ENCODE data around the gene ABCA3. TPM values are rescaled to one million over a fixed set of nuclear protein-coding genes. Genes with fewer than 3 reads are reported as not detected.
A peak's percentile ranks its signal among the peaks of the same experiment; 100 is the strongest.

ABCA3 gene
- total and polyA plus RNA-seq, 9 donors = 7.5 to 17.6 (median 14.8) TPM

- H3K27me3 ChIP-seq (ENCODE audit: control insufficient read depth, insufficient read depth, low read length) = no peaks in the 10 kb centered on the region
- no peak for DNase-seq
These were observed 59.5 kb downstream of the ABCA3 start for GRCh38 chr16:2280981-2281542.

GRCh38 chr16:2280461-2280860, 60.1 kb downstream of the ABCA3 start:
- peaks cover 36% of the 10 kb centered on the region for H3K36me3 ChIP-seq (ENCODE audit: control insufficient read depth, insufficient read depth, low read length)
- 75% methylated on average over 8 of the region's 8 CpGs for WGBS (ENCODE audit: insufficient coverage)

More at GRCh38 chr16:2280981-2281542, 59.5 kb downstream of the ABCA3 start:
- Histone ChIP-seq H3K4me3 (ENCODE audit: low read length) (no peak overlapping the region), H3K27ac (ENCODE audit: low read length) (no peak overlapping the region), H3K4me1 (ENCODE audit: control insufficient read depth, insufficient read depth, low read length) (peaks cover 12% of the 10 kb centered on the region), H3K36me3 (ENCODE audit: control insufficient read depth, insufficient read depth, low read length) (peaks cover 36% of the 10 kb centered on the region), H3K9me3 (replicated peaks; ENCODE audit: control insufficient read depth, low read depth, low read length) (no peaks in the 10 kb centered on the region)
- 56% methylated on average over 22 of the region's 24 CpGs for WGBS (ENCODE audit: insufficient coverage)

GRCh38 chr16:2278956-2279800, 61.4 kb downstream of the ABCA3 start:
- WGBS (ENCODE audit: insufficient coverage) = 79% methylated on average over 25 of the region's 26 CpGs
- no peak for DNase-seq
- Histone ChIP-seq H3K9me3 (replicated peaks; ENCODE audit: control insufficient read depth, low read depth, low read length) (no peaks in the 10 kb centered on the region), H3K4me3 (ENCODE audit: low read length) (no peak overlapping the region), H3K4me1 (ENCODE audit: control insufficient read depth, insufficient read depth, low read length) (peaks cover 17% of the 10 kb centered on the region), H3K36me3 (ENCODE audit: control insufficient read depth, insufficient read depth, low read length) (peaks cover 25% of the 10 kb centered on the region), H3K27me3 (ENCODE audit: control insufficient read depth, insufficient read depth, low read length) (no peaks in the 10 kb centered on the region), H3K27ac (ENCODE audit: low read length) (no peak overlapping the region)

More at GRCh38 chr16:2280461-2280860, 60.1 kb downstream of the ABCA3 start:
- H3K27me3 ChIP-seq (ENCODE audit: control insufficient read depth, insufficient read depth, low read length) = no peaks in the 10 kb centered on the region
- no peak overlapping the region for H3K27ac ChIP-seq (ENCODE audit: low read length)
- H3K4me1 ChIP-seq (ENCODE audit: control insufficient read depth, insufficient read depth, low read length) = peaks cover 17% of the 10 kb centered on the region
- H3K9me3 ChIP-seq (replicated peaks; ENCODE audit: control insufficient read depth, low read depth, low read length) = no peaks in the 10 kb centered on the region
- no peak for DNase-seq
- H3K4me3 ChIP-seq (ENCODE audit: low read length) = no peak overlapping the region

DNA sequence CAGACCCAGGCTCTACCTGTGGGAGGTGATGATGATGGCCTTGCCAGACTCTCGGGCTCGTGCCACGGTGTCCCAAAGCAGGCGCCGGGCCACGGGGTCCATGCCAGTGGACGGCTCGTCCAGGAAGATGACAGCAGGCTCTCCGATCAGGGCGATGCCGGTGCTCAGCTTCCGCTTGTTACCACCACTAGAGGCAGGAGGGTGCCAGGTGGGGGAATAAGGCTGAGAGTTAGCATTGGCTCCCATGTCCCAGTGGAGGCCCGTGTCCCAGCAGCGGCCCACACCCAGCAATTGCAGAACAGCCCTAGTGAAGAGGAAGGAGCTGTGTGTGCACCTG, 62.3 kb downstream of the ABCA3 start:
- H3K4me1 ChIP-seq (ENCODE audit: control insufficient read depth, insufficient read depth, low read length) = peaks cover 17% of the 10 kb centered on the region
- no peak for DNase-seq
- no peaks in the 10 kb centered on the region for H3K27me3 ChIP-seq (ENCODE audit: control insufficient read depth, insufficient read depth, low read length)
- H3K9me3 ChIP-seq (replicated peaks; ENCODE audit: control insufficient read depth, low read depth, low read length) = no peaks in the 10 kb centered on the region
- 67% methylated on average over 14 of the region's 14 CpGs for WGBS (ENCODE audit: insufficient coverage)
- H3K4me3 ChIP-seq (ENCODE audit: low read length) = no peak overlapping the region
- peaks cover 16% of the 10 kb centered on the region for H3K36me3 ChIP-seq (ENCODE audit: control insufficient read depth, insufficient read depth, low read length)
- H3K27ac ChIP-seq (ENCODE audit: low read length) = no peak overlapping the region

DNA sequence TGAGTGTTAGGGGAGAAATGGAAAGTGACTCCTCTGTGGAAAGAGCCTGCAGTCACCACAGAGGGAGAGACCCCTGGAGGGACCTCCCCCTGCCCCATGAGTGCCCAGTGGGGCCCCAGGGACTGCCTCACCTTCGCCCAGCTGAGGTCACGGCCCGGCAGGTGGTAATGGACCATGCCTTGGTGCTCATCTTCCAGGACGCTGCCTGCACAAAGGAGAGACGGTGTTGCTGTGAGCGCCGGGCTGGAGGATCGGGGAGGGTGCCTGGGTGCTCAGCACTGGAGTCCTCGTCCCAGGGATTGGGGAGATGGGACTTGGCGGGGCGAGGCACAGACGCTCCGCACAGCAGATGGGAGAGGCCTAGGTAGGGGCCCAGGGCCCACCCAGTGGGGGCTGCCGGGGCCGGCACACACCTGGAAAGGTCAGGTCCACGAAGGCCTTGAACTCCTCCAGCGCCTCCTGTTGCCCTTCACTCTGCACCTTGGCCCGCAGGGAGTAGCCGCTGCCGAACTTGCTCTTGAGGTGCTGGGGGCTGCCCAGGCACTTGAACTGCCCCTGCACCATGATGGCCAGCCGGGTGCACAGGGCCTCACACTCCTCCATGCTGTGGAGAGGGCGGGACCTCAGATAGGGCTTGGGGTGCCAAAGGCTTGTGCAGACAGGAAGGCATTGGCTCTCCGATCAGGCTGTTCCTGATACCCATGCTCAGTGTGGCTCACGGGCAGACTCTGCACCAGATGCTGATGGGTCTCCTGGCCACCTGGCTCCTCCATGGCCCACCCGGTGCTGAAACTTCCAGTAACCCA, 62.9 kb downstream of the ABCA3 start:
- no peak overlapping the region for H3K27ac ChIP-seq (ENCODE audit: low read length)
- 86% methylated on average over 22 of the region's 25 CpGs for WGBS (ENCODE audit: insufficient coverage)
- H3K4me3 ChIP-seq (ENCODE audit: low read length) = no peak overlapping the region
- H3K36me3 ChIP-seq (ENCODE audit: control insufficient read depth, insufficient read depth, low read length) = peaks cover 12% of the 10 kb centered on the region
- no peaks in the 10 kb centered on the region for H3K27me3 ChIP-seq (ENCODE audit: control insufficient read depth, insufficient read depth, low read length)
- H3K4me1 ChIP-seq (ENCODE audit: control insufficient read depth, insufficient read depth, low read length) = peaks cover 17% of the 10 kb centered on the region
- no peak for DNase-seq
- H3K9me3 ChIP-seq (replicated peaks; ENCODE audit: control insufficient read depth, low read depth, low read length) = no peaks in the 10 kb centered on the region

DNA sequence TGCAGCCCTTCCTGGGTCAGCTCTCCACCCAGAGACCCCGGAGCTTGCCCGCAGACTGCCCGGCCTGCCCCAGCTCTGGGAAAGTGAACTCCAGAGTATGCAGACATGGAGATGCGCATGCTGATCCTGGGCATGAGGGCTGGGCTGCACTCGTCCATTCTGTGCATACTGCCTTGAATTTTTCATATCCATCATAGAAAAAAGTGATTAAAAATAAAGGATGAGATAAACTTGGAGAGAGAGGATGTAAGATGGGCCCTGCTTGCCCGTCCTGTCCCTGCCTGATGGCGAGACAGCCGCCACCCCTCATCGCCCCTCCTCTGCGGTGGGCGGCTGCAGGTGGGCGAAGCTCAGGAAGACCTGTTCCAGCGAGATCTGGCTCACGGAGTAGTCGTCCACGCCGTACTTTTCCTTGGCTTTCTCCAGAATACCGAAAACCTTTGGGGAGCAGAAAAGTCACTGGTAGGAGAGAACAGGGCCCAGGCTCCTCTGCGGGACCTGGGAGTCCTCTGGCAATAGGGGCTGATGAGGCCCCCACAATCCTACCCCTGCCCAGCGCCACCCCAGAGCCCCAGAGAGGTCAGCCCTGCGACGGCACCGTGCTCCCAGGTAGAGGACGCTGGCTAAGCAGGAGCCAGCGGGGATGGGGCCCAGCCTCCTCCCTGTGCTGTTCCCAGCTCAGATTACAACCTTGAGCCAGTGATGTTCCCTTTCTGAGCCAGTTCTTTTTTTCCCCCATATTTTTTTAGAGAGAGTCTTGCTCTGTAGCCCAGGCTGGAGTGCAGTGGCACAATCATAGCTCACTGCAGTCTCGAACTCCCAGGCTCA, 63.9 kb downstream of the ABCA3 start:
- no peak for DNase-seq
- 42% methylated on average over 17 of the region's 26 CpGs for WGBS (ENCODE audit: insufficient coverage)
- no peaks in the 10 kb centered on the region for H3K9me3 ChIP-seq (replicated peaks; ENCODE audit: control insufficient read depth, low read depth, low read length)
- peaks cover 17% of the 10 kb centered on the region for H3K4me1 ChIP-seq (ENCODE audit: control insufficient read depth, insufficient read depth, low read length)
- no peak overlapping the region for H3K4me3 ChIP-seq (ENCODE audit: low read length)
- H3K36me3 ChIP-seq (ENCODE audit: control insufficient read depth, insufficient read depth, low read length) = peaks cover 12% of the 10 kb centered on the region
- H3K27me3 ChIP-seq (ENCODE audit: control insufficient read depth, insufficient read depth, low read length) = no peaks in the 10 kb centered on the region
- no peak overlapping the region for H3K27ac ChIP-seq (ENCODE audit: low read length)

DNA sequence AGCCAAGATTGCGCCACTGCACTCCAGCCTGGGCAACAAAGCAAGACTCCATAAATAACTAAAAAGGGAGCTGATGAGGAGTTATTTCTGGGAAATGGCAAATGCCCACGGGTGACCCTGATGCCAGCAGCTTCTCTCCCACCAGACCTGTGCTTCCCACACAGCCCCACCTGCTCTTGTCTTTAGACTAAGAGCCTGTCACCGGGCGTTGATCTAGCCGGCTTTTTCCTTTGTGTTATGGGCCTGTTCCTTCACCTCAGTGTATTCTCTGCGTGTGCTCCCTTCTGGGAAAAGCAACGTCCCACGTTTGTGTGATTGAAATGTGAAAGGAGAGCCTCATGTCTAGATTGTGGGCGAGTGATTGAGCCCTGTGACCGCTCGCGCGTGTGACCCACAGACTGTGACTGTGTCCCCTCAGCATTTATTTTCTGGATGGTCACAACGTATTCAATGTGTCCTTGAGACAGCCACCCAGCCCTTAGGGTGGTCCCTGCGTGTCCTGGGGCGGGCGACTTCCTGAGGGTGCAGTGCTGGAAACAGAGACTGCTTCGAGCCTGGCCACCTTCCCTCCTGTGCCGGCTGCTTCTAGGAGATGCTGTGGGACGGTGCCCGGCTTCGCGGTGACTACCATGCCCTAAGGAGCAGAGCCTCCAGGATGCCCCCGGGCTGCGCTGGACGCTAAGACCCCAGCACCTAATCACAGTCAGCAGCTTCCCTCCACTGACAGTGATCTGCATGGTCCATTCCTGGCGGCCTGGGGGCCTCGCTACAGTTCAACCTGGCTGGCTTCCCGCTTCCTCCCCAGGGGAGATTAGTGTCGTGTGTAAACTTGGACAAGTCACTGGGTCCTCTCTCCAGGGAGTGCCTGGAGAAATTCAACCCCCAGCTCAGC, 64.8 kb downstream of the ABCA3 start:
- Histone ChIP-seq H3K4me3 (ENCODE audit: low read length) (no peak overlapping the region), H3K27me3 (ENCODE audit: control insufficient read depth, insufficient read depth, low read length) (no peaks in the 10 kb centered on the region), H3K36me3 (ENCODE audit: control insufficient read depth, insufficient read depth, low read length) (peaks cover 7% of the 10 kb centered on the region), H3K27ac (ENCODE audit: low read length) (no peak overlapping the region), H3K4me1 (ENCODE audit: control insufficient read depth, insufficient read depth, low read length) (peaks cover 18% of the 10 kb centered on the region), H3K9me3 (replicated peaks; ENCODE audit: control insufficient read depth, low read depth, low read length) (no peaks in the 10 kb centered on the region)
- WGBS (ENCODE audit: insufficient coverage) = 75% methylated on average over 19 of the region's 30 CpGs
- peak; percentile 48 for DNase-seq

DNA sequence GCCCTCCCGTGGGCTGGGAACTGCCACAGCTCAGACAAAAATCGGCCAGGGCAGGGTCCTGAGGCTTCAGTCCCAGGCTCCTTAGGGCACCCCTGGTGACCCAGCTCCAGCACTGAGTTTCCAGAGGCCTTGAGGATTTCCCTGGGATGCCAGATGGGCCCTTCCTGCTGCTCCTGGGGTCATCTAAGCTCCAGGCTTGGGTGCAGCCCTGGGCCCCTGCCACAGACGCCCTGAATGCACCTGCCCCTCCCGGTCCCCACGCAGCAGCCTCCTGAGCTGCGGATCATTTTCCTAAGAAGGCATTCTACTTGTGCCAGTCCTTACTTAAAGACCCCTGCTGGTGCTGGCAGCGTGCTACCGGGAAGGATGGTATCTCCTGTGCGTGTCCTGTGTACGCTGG, 66.6 kb downstream of the ABCA3 start:
- Histone ChIP-seq H3K9me3 (replicated peaks; ENCODE audit: control insufficient read depth, low read depth, low read length) (no peaks in the 10 kb centered on the region), H3K4me3 (ENCODE audit: low read length) (no peak overlapping the region), H3K27me3 (ENCODE audit: control insufficient read depth, insufficient read depth, low read length) (no peaks in the 10 kb centered on the region), H3K27ac (ENCODE audit: low read length) (no peak overlapping the region), H3K4me1 (ENCODE audit: control insufficient read depth, insufficient read depth, low read length) (peaks cover 36% of the 10 kb centered on the region), H3K36me3 (ENCODE audit: control insufficient read depth, insufficient read depth, low read length) (peaks cover 4% of the 10 kb centered on the region)
- no peak for DNase-seq
- WGBS (ENCODE audit: insufficient coverage) = 81% methylated on average over 10 of the region's 10 CpGs

GRCh38 chr16:2273484-2273883, 67.0 kb downstream of the ABCA3 start:
- Histone ChIP-seq H3K4me3 (ENCODE audit: low read length) (no peak overlapping the region), H3K36me3 (ENCODE audit: control insufficient read depth, insufficient read depth, low read length) (peaks cover 4% of the 10 kb centered on the region), H3K27ac (ENCODE audit: low read length) (no peak overlapping the region), H3K4me1 (ENCODE audit: control insufficient read depth, insufficient read depth, low read length) (peaks cover 37% of the 10 kb centered on the region), H3K9me3 (replicated peaks; ENCODE audit: control insufficient read depth, low read depth, low read length) (no peaks in the 10 kb centered on the region), H3K27me3 (ENCODE audit: control insufficient read depth, insufficient read depth, low read length) (no peaks in the 10 kb centered on the region)
- no peak for DNase-seq
- 74% methylated on average over 16 of the region's 16 CpGs for WGBS (ENCODE audit: insufficient coverage)

All from muscle of leg (tissue), 11 donors.